Measurements from ENCODE around the gene POLR2I. TPM values are rescaled to one million over a fixed set of nuclear protein-coding genes. Genes with fewer than 3 reads are reported as not detected.

POLR2I gene
- total RNA-seq, 1 experiment from 2014 or later, result 165 TPM

DNA sequence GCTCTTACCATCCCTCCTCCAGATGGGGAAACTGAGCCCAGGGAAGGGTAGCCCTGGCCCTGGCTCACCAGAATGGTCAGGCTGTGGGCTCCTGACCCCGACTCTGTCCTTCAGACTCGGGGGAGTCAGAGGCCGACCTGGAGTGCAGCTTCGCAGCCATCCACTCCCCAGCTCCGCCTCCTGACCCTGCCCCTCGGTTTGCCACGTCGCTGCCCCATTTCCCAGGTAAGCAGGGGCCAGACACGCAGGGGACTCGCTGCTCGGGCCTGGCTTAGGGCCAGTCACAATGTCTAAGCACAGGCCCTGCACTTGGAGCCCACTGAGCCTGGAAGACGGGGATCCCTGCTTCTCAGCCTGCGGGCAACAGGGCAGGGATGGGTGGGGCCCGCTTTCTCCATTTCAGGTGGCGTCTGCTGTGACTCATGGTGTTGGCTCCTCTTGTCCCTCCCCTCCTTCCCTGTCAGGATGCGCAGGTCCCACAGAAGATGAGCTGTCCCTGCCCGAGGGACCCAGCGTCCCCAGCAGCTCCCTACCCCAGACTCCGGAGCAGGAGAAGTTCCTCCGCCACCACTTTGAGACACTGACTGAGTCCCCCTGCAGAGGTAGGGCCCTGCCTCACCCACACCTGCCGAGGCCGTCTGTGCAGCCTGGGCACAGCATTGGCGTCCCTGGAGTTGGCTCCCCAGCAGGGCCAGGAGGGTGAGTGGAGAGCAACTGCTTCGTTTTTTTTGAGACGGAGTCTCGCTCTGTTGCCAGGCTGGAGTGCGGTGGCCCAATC, 12.9 kb downstream of the POLR2I start:
- H3K36me3 Mint-ChIP-seq, result peaks cover 28% of the 10 kb centered on the region
- H3K27me3 Mint-ChIP-seq (ENCODE audit: low read depth), result no peaks in the 10 kb centered on the region
- H3K9me3 Mint-ChIP-seq, result no peaks in the 10 kb centered on the region
- ChIA-PET CTCF (no interaction called here), POLR2A (no interaction called here)
- H3K4me3 Mint-ChIP-seq, result no peak overlapping the region
- ATAC-seq, result no peak
- TF ChIP-seq ZNF396 (CRISPR knock-in tag; IDR thresholded peaks at IDR 0.05; ENCODE audit: borderline replicate concordance) (no peak), ZNF121 (CRISPR knock-in tag; IDR thresholded peaks at IDR 0.05) (peak; percentile 74)
- TF ChIP-seq, protein P1, sequence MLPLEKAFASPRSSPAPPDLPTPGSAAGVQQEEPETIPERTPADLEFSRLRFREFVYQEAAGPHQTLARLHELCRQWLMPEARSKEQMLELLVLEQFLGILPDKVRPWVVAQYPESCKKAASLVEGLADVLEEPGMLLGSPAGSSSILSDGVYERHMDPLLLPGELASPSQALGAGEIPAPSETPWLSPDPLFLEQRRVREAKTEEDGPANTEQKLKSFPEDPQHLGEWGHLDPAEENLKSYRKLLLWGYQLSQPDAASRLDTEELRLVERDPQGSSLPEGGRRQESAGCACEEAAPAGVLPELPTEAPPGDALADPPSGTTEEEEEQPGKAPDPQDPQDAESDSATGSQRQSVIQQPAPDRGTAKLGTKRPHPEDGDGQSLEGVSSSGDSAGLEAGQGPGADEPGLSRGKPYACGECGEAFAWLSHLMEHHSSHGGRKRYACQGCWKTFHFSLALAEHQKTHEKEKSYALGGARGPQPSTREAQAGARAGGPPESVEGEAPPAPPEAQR (CRISPR knock-in tag; IDR thresholded peaks at IDR 0.05), result no peak
- TF ChIP-seq, protein P2, sequence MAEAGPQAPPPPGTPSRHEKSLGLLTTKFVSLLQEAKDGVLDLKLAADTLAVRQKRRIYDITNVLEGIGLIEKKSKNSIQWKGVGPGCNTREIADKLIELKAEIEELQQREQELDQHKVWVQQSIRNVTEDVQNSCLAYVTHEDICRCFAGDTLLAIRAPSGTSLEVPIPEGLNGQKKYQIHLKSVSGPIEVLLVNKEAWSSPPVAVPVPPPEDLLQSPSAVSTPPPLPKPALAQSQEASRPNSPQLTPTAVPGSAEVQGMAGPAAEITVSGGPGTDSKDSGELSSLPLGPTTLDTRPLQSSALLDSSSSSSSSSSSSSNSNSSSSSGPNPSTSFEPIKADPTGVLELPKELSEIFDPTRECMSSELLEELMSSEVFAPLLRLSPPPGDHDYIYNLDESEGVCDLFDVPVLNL (CRISPR knock-in tag; IDR thresholded peaks at IDR 0.05; ENCODE audit: borderline replicate concordance, low read depth), result no peak
- TF ChIP-seq, protein P3, sequence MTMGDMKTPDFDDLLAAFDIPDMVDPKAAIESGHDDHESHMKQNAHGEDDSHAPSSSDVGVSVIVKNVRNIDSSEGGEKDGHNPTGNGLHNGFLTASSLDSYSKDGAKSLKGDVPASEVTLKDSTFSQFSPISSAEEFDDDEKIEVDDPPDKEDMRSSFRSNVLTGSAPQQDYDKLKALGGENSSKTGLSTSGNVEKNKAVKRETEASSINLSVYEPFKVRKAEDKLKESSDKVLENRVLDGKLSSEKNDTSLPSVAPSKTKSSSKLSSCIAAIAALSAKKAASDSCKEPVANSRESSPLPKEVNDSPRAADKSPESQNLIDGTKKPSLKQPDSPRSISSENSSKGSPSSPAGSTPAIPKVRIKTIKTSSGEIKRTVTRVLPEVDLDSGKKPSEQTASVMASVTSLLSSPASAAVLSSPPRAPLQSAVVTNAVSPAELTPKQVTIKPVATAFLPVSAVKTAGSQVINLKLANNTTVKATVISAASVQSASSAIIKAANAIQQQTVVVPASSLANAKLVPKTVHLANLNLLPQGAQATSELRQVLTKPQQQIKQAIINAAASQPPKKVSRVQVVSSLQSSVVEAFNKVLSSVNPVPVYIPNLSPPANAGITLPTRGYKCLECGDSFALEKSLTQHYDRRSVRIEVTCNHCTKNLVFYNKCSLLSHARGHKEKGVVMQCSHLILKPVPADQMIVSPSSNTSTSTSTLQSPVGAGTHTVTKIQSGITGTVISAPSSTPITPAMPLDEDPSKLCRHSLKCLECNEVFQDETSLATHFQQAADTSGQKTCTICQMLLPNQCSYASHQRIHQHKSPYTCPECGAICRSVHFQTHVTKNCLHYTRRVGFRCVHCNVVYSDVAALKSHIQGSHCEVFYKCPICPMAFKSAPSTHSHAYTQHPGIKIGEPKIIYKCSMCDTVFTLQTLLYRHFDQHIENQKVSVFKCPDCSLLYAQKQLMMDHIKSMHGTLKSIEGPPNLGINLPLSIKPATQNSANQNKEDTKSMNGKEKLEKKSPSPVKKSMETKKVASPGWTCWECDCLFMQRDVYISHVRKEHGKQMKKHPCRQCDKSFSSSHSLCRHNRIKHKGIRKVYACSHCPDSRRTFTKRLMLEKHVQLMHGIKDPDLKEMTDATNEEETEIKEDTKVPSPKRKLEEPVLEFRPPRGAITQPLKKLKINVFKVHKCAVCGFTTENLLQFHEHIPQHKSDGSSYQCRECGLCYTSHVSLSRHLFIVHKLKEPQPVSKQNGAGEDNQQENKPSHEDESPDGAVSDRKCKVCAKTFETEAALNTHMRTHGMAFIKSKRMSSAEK (CRISPR knock-in tag; IDR thresholded peaks at IDR 0.05; ENCODE audit: borderline replicate concordance), result no peak
- TF ChIP-seq, protein P4, sequence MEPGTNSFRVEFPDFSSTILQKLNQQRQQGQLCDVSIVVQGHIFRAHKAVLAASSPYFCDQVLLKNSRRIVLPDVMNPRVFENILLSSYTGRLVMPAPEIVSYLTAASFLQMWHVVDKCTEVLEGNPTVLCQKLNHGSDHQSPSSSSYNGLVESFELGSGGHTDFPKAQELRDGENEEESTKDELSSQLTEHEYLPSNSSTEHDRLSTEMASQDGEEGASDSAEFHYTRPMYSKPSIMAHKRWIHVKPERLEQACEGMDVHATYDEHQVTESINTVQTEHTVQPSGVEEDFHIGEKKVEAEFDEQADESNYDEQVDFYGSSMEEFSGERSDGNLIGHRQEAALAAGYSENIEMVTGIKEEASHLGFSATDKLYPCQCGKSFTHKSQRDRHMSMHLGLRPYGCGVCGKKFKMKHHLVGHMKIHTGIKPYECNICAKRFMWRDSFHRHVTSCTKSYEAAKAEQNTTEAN (CRISPR knock-in tag; IDR thresholded peaks at IDR 0.05), result no peak
- TF ChIP-seq, protein P5, sequence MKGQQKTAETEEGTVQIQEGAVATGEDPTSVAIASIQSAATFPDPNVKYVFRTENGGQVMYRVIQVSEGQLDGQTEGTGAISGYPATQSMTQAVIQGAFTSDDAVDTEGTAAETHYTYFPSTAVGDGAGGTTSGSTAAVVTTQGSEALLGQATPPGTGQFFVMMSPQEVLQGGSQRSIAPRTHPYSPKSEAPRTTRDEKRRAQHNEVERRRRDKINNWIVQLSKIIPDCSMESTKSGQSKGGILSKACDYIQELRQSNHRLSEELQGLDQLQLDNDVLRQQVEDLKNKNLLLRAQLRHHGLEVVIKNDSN (CRISPR knock-in tag; IDR thresholded peaks at IDR 0.05), result no peak
- H3K4me1 Mint-ChIP-seq, result no peaks in the 10 kb centered on the region
- no peak for DNase-seq (ENCODE audit: low spot score)
- no peak overlapping the region for H3K27ac Mint-ChIP-seq

DNA sequence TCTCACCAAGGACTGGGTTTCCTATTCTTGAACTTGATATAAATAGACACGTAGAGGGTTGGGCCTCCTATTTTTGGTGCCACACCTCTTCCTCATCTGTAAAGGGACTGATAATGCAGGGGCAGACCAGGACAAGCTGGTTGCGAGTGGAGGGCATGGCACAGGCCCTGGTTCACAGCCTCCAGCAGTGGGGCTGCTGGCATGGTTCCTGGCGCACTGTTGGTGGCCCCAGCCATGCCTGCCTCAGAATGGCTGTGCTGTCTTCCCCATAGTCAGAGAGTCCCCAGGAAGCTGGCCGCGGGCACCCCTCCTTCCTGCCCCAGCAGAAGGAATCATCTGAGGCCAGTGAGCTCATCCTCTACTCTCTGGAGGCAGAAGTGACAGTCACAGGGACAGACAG, 14.2 kb downstream of the POLR2I start:
- CTCF ChIA-PET, result no interaction called here
- TF ChIP-seq, protein P6, sequence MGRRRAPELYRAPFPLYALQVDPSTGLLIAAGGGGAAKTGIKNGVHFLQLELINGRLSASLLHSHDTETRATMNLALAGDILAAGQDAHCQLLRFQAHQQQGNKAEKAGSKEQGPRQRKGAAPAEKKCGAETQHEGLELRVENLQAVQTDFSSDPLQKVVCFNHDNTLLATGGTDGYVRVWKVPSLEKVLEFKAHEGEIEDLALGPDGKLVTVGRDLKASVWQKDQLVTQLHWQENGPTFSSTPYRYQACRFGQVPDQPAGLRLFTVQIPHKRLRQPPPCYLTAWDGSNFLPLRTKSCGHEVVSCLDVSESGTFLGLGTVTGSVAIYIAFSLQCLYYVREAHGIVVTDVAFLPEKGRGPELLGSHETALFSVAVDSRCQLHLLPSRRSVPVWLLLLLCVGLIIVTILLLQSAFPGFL (CRISPR knock-in tag; IDR thresholded peaks at IDR 0.05; ENCODE audit: borderline replicate concordance), result no peak
- TF ChIP-seq, protein P7, sequence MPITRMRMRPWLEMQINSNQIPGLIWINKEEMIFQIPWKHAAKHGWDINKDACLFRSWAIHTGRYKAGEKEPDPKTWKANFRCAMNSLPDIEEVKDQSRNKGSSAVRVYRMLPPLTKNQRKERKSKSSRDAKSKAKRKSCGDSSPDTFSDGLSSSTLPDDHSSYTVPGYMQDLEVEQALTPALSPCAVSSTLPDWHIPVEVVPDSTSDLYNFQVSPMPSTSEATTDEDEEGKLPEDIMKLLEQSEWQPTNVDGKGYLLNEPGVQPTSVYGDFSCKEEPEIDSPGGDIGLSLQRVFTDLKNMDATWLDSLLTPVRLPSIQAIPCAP (CRISPR knock-in tag; IDR thresholded peaks at IDR 0.05), result no peak
- TF ChIP-seq MYBL2 (CRISPR knock-in tag; IDR thresholded peaks at IDR 0.05) (no peak), KAT7 (CRISPR knock-in tag; IDR thresholded peaks at IDR 0.05; ENCODE audit: borderline replicate concordance) (no peak), ZNF232 (CRISPR knock-in tag; IDR thresholded peaks at IDR 0.05) (no peak), SMAD3 (CRISPR knock-in tag; IDR thresholded peaks at IDR 0.05; ENCODE audit: borderline replicate concordance) (no peak), SOX15 (CRISPR knock-in tag; IDR thresholded peaks at IDR 0.05) (no peak), TEAD4 (CRISPR knock-in tag; IDR thresholded peaks at IDR 0.05) (no peak), GABPB1 (CRISPR knock-in tag; IDR thresholded peaks at IDR 0.05) (no peak)
- TF ChIP-seq, protein P2 (CRISPR knock-in tag; IDR thresholded peaks at IDR 0.05; ENCODE audit: borderline replicate concordance, low read depth), result no peak
- TF ChIP-seq, protein P8, sequence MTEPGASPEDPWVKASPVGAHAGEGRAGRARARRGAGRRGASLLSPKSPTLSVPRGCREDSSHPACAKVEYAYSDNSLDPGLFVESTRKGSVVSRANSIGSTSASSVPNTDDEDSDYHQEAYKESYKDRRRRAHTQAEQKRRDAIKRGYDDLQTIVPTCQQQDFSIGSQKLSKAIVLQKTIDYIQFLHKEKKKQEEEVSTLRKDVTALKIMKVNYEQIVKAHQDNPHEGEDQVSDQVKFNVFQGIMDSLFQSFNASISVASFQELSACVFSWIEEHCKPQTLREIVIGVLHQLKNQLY (CRISPR knock-in tag; IDR thresholded peaks at IDR 0.05), result no peak
- TF ChIP-seq, protein P5 (CRISPR knock-in tag; IDR thresholded peaks at IDR 0.05), result no peak
- TF ChIP-seq, protein P9, sequence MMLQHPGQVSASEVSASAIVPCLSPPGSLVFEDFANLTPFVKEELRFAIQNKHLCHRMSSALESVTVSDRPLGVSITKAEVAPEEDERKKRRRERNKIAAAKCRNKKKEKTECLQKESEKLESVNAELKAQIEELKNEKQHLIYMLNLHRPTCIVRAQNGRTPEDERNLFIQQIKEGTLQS (CRISPR knock-in tag; conservative IDR thresholded peaks at IDR 0.05), result no peak

More for the DNA sequence above, 14.2 kb downstream of the POLR2I start:
- Mint-ChIP-seq H3K36me3 (peaks cover 29% of the 10 kb centered on the region), H3K27ac (no peak overlapping the region), H3K27me3 (ENCODE audit: low read depth) (no peaks in the 10 kb centered on the region), H3K4me1 (no peaks in the 10 kb centered on the region), H3K9me3 (no peaks in the 10 kb centered on the region), H3K4me3 (no peak overlapping the region)
- POLR2A ChIA-PET, result no interaction called here
- ATAC-seq, result no peak
- DNase-seq (ENCODE audit: low spot score), result no peak

Measured in WTC11 (cell line).